ENCODE measurements around the gene RPL27.

- no peak for TF ChIP-seq CTCF (IDR thresholded peaks at IDR 0.05)
- TF ChIP-seq EP300 (IDR thresholded peaks at IDR 0.05; ENCODE audit: low read depth) = no peak
- no peak for TF ChIP-seq POLR2AphosphoS5 (IDR thresholded peaks at IDR 0.05)
These were observed 5.4 kb downstream of the RPL27 start for GRCh38 chr17:43003542-43004172.
